ENCODE data around the gene TTC7B.

The TTC7B gene

DNA sequence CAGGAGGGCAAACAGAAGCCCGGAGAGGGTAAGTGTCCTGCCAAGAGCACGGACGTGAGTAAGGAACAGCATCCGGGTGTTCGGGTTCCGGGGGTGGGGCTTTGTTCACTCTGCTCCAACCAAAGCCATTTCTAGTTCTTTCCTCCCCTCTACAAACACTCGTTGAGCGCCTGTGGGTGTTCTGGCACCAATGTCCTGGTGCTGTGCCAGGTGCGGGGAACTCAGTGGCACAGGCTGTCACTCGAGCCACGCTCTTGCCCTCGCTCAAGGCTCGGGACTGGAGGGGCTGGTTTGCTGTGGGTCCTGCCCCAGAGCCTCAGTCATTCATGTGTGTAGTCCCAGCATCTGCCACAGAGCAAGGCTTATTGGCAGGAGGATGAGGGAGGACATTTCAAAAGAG lies 261.9 kb downstream of the TTC7B start:
- no peak for DNase-seq

DNA sequence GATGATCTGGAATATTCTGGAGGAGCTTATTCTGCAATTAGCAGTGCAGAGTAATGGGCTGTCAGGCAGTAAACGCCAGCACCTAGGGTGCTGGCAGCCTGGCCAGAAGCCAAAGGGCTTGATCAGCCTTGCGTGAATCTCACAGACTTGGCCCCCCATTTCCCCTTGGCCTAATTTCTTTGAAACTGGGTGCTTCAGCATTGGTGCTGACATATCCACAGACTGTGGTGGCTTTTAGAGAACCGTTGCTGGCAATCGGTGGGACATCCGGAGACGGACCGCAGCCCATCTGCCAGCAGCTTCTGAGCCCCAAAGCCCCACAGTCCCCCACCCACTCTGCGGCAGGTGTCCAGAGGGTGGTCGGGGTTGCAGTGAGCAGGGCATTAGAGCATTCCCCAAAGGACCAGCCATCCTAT lies 262.3 kb downstream of the TTC7B start:
- DNase-seq: no peak

DNA sequence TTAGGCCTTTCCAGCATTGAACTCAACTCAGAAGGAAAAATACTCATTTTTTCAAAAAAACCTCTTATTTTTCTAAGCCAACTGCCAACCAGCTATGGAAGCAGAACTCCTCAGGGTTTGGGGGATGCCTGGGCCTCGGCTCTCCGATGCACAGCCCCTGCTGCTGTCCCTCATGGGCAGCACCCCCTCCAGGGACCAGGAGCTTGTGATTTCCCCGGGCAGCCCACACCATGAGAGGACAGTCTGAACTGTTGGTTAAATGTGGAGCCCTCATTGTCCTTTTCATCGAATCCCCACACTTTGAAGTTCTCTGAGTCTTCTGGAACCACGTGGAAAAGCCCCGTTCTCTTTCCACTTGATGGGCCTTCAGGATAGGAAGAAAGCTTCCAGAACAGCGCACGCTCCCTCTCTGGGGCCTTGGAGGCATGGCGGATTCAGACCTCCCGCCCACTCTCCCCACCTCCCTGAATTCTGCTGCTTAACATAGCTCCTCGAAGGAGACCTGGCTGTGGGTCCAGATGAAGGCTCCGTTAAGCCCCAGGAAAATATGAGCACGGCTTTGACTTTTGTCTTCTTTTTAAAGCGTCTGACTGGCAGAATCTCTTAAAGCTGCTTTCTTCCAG lies 262.8 kb downstream of the TTC7B start:
- no peak for DNase-seq

DNA sequence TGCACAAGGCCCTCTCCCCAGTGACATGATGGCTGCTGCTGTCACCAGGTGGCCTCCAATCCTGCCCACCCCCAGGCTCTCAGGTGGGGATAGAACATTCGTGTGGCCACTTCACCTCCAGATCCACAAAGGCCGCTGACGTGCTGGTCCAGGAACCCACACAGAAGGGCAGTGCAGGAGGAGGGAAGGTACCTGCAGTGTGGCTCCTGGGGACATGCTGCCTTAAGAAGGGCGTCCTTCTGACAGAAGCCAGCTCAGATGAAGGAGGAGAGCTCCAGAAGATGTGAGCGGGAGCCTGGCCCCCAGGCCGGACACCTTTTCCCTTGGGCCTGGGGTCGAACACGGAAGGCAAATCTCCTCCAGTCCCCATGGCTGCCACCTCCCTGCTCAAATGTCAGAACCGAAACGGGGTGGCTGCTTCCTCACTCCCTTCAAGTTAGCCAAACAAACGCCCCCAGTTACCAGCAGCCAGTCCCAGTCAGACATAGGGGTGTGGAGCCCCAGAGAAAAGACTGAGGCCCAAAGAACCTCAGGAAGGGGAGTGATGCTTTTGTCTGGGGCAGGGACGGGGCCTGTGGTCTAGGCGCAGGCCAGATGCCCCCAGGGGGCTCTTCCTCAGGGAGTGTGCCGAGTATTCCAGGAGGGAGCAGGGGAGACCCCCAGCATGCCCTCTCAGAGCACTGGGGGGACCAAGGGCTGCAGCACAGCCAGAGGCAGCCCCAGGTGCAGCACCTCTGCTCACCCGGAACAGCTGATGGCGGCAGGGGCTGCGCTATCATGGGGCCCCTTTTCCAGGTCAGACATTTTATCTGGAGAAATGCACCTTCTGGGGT lies 263.5 kb downstream of the TTC7B start:
- DNase-seq: no peak

DNA sequence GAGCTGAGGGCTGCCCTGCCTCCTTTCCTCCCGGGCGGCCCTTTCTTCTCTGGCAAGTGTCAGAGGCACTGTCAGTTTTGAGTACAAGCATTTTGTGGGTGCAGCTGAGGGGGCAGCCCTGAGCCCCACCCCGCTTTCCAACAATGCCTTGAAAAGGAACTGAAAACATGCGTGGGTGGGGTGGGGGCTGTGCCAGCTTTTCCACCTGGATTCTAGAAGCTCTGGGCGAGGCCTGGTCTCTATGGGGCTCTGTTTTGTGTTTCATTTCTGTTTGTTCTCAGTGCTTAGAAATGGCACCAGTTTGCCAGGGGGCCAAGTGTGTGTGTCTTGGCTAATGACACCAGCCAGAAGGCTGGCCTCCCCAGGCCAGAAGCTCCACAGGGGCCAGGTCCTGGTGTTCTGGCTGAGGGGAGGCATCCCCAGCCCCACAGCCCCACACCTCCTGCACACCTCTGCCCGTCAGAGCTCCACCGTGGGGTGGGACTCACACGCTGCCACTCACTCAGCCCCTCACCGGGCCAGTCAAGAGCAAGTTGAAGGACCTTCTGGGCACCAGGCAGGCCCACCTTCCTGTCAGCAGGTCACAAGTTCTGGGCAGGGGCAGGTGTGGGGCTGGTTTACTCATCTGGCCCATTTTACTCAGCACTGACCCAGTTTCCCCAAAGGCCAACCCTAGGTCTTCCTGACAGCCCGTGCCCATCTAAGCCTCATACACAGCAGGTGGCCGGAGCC lies 264.3 kb downstream of the TTC7B start:
- no peak for DNase-seq

DNA sequence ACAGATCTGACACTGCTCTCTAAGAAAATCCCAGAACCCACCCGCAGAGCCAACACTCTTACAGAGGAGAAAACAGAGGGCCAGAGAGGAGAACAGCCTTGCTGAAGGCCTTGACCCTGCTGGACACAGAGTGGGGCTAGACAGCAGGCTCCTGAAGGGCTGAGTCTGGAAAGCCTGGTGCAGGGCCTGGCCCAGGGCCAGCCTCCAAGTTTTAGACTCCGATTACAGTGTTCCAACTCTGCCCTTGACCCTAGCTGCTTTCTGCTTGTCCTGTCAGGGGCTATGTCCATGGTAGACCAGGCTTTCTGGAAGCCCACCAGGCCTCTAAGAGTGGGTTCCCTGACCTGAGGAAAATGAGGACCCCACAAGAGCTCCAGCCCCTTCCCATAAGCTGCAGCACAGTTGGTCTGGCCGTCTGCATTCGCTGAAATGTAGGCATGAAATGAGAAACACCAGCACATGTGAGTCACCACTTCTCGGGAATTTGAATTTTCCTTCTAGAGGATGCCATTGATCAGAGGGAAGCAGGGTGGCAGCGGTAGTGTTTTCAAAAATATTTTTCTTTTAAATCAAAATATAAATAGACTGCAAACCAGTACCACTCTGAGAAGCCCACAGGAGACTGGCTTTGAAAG lies 265.0 kb downstream of the TTC7B start:
- DNase-seq: no peak

DNA sequence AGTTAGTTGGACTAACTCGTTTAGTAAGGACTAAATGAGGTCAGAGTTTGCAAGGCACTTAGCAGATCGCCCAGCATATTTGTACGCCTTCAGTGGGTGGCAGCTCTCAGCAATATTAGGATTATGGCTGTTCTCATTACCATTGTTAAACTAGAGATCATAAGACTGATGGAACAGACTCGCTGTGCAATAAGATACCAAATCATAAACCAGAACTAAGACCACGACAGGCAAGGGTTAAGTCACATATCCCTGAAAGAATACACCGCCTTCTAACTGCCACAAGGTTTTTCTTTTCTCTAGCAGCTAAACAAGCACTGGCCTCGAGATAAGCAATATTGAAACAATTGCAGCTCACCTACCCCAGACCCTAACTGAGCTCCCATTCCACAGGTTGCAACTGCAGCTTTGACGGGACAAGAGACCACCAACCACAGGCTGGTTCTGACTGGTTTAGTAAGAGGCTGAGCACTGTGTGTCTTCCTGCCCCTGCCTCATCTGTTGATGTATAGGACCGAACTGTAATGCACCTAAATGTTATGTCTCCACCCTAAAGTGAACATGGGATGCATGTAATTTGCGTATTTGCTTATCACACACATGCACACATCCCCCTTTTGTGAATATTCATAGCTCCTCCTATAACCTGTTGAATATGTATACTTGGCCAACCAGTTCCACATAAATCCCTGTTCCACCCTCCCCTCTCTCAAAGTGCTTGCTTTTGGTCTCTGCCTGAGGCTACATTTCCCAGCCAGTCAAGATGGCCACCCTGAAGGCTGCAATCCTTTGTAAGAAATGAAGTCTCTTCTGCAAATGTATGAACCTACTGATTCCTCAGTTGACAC lies 266.2 kb downstream of the TTC7B start:
- no peak for DNase-seq

DNA sequence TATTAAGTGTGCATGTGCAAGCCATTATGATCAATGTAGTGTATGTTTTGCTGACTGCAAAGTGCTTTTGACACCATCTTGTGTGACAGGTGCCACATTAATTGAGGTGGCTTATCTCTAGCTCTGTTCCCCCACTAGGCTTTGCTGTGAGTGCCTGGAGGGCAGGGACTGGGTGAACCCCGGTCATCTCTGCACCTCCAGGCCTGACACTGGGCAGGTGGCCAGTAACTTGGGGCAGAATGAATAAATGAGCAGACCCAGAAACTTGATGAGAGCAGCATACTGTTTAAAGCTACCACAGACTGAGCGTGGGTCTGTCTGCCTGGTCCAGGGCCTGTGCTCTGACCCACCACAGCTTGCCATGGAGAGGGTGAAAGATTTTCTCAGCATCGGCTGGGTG lies 267.8 kb downstream of the TTC7B start:
- DNase-seq: no peak

DNA sequence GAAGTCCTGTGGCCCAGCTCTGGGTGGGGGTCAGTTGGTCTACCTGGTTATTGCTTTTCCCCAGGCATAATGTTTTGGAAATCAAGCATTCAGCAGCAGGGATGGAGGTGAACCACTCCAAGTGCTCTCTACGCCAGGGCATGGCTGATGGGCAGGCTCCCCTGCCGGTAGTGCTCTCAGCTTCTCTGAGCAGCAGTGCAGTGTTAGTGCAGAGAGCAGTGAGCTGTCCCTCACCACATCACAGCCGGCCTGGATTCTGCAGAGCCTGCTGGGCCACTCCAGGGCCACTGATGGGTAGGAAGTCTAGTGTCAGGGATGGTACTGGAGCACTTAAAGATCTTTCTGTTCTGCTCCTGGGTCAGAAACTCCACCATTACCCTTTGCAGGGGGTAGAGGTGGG lies 268.3 kb downstream of the TTC7B start:
- DNase-seq: no peak

DNA sequence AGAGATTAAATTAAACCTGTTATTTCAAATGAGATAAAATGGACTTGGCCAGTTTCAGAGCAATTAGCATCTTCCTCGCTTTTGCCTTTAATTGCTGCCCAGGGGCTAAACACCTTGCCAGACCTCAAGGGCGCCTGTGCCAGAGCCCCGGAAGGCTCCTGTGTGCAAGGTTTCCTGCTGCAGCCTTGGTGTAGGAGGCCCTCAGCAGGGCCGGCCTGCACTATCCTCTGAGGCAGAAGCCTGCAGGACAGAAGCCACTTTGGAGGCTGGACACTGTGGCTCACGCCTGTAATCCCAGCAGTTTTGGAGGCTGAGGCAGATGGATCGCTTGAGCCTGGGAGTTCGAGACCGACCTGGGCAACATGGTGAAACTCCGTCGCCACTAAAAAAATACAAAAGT lies 269.0 kb downstream of the TTC7B start:
- no peak for DNase-seq

DNA sequence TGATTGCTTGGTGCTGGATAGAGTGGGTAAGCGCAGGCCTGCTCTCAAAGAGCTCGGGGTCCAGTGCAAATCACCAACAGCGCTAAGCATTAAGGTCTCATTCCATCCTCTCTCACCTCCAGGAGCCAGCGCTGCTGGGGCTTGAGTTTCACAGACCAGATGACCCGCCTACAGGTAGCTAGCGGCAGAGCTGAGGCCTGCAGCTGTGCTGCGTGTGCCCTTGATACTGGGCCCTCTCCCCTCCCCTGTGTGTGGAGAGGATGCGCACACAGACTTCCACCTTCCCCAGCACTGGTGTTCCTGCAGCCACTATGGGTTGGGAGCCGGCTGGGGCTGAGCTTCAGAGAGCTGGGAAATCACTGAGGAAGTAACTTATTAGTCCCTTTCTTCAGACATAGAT lies 269.5 kb downstream of the TTC7B start:
- DNase-seq: no peak

DNA sequence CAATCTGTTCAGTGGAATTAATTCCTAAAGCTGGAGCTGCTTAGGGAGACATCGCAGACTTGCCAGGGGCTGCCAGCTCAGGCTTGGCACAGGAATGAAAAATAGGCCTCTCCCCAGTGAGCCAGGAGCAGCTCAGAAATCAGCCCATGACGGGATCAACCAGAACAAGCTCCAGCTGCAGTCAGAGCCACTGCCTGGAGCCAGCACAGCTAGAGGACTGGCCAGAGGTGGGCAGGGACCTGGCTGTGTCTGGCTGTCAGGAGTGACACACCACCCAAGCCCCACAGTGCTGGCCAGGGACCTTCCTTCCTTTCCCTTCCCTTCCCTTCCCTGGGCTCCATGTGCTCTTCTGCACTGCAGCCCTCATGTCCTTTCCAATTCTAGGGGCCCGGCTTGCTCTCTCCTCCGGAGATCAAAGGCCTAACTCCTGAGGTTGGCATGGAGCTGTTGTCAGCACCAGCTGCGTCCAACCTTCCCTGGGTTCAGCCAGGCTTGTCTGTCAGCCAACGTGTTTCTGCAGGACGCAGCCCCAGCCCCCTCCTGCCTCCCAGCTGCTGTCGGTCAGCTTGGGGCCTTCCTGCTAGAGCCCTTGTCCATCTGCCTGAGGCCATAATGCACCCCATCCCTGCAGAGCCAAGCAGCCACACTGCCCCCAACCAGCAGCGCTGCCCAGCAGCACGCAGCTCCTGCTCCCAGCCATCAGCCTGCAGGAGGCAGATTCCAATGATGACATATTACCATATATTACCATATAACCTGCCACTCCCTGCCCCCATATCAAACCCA lies 270.1 kb downstream of the TTC7B start:
- DNase-seq: no peak

DNA sequence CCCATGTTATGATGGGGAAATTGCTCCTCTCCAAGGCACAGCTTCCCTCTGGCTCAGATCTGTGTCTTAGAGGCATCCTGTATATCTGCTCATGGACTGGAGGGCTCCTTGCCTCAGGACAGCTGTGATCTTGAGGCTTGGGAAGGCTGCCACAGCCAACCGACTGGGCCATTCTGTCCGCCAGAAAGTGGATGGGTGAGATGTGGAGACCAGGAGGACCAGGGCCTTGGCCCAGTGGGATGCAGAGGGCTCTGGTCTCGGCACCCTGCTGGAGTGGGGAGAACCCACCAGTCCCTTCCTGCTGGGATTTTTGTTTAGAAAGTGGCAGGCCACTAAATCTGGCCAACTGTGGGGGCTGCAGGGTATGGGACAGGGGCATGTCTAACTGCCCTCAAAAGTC lies 270.8 kb downstream of the TTC7B start:
- no peak for DNase-seq

DNA sequence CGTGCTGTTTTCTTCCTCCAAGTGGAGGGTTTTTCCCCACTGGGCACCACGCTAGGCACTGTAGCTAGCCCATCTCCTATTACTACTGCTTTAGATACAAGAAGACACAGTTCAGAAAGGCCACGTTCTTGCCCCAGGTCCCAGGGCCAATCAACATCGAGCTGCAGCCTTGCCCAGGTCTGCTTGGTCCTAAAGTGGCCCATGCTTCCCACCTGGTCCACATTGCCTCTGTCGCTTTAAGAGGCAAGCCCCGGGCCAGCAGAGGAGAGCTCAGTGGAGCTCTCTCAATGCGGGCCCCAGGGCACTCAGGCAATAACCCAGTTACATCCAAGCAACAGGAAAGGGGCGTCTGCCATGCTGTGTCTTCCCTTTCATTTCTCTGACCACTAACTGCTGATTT lies 271.3 kb downstream of the TTC7B start:
- DNase-seq: no peak

DNA sequence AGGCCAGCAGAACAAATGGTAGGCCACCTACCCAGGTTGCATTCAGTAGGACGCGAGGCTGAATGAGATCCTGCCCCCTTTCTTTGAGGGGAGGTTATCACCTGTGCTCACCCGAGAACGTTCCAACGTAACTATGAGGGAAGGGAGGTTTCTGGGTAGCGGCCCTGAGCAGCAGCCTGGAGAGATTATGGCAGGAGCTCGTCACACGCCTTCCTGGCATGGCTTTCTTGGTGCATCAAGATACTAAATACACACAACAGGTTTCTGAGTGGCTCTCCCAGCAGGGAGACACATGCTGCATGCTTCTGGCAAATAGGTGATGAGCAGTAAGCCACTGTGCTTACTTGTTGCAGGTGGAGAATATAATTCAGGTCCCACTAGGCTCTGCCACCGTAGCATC lies 271.7 kb downstream of the TTC7B start:
- DNase-seq: no peak

DNA sequence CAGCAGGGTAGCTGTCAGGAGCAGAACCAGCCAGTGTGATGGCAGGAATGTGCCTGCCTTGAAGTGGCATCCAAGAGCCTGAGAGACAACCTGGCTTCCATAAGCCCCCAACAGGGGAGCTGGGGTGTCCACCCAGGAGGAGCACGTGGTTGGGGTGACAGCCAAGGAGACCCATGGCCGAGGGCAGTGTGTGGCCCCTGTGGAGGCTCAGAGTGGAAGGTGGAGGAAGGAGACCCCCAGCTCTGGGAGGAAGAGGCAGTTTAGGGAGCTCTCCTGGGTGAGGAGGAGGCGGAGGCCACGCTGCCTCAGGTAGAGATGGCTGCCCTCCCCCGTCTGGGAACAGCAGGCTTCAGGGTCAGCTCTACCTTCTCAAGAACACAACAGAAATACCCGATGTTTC lies 272.4 kb downstream of the TTC7B start:
- no peak for DNase-seq

DNA sequence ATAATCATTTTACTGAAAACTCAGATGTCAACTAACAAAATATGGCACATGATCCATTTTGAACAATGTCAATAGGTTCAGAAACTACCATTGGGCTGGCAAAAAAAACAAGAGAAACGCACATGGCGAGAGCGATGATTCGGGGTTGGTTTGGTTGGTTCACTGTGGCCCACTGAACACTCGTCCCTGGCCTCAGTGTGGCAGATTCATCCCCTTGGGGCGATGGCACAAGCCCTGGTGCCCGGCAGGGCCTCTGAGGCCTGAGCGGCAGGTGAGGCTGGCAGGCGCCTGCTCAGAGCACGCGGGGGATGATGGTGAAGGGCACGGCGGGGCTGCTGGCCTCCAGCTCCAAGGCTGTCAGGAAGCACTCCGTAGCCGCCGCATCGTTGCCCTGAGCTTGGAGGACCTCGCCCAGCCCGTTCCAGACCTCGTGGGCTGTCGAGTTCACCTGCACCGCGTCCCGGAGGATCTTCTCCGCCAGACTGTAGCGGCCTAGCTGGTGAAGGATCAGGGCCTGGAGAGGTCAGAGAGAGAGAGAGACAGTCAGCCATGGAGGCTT lies 275.1 kb downstream of the TTC7B start:
- no peak for DNase-seq

DNA sequence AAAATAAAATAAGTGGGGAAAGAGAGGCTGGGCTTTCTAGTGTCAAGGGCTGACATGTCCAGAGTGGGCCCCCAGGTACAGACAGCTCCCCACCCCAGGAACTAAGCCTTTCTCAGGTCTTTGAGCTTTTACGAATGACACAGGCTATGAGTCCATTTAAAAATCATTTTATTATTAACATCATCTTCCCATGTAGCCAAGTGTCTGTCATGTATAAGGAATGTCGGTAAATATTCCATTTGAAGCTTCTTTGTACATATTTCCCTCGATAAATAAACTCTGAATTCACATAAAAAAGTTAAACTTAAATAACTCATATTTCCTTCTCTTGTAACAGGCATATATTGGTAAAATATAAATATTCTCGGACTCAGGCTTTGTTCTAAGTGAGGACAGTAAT lies 275.8 kb downstream of the TTC7B start:
- DNase-seq: no peak

DNA sequence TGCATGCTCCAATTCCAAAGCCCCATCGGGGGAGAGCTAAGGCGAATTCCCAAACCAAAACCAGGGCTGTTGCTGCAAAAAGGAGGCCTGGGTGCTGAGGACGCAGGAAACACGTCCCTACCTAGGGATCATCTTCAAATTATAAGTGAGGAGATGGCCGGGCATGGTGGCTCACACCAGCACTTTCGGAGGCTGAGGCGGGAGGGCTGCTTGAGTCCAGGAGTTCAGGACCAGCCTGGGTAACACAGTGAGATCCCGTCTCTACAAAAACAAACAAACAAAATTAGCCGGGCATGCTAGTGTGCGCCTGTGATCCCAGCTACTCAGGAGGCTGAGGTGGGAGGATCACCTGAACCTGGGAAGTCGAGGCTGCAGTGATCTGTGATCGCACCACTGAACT lies 276.2 kb downstream of the TTC7B start:
- no peak for DNase-seq

DNA sequence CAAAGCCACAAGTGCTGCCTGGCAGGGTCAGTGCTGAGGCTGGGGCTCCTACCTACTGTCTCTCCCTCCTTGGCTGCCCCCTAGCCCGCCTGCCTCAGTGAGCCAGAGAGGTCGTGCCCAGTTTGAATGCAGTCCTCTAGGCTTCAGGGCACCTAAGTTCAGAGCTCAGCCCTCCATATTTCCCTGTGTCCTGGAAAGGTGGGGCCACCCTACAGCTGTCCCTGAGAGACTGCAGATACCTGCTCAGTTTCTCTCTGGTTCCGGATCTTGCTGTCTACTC lies 276.8 kb downstream of the TTC7B start:
- DNase-seq: no peak

DNA sequence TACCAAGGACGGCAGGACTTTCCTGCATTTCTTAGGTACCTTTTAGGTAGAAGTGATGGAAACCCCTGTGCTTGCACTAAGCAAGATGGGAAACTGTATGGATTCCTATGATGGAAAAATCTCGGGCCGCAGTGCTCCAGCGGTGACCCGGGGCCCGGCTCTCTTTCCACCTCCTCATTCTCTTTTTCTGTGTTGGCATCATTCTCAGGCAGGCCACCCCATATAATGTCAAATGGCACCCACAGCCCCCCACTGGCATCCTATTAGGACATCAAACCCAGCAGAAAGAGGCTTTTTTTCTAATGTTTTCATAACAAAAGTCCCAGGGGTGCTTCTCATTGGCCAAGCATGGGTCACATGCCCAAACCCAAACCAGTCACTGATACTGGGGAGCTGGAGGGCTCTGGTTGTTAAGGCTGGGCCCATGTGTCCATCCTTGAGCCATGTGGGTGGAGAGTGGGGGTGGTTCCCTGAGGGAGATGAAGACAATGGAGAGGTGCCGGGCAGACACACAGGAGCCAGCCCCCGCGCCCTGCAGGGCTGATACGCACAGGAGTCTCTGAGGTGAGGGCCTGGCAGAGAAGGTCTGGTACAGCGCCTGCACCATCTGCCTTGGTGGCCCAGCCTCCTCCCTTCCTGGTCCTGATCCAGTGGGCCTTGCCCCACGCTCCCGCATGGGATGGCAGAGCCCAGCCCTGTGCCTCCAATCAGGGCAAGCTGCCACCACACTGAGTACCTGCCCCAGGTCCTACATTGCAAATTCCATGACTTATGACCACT lies 277.3 kb downstream of the TTC7B start:
- DNase-seq: no peak

Data from SIG-M5 (cell line).